ENCODE data around the gene TRPM3.

DNA sequence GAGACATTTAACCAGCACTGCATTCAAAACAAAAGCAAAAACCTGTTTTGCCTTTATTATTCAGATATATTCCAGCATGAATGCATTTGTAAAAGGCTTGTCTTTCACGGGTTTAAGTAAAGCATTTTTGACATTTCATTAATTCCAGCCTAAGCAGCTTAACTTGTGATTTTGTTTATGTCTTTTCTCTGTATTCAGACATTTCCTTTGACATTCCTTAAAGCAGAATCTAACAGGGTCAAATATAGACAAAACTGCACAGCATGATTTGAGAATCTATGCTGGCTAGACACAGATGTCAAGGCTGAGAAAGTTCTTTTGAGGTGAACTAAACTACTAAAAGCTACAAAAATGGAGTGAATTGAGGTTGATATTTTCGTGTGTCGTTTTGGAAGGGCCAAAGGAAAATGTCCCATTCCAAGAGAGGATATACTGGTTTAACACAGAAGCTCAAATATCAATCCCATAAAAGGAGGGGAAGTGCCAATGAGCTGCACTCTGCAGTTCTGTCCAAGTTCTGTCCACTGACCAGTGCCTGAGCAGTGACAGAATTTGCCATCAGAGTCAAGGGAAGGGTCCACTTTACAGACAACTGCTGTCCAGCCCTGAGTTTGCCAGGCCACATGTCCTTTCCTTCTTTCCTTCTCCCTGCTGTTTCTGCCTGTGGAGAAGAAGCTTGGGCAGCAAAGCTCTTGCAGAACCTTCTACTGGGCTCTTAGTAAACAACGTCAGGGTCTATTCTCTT lies 508.2 kb downstream of the TRPM3 start:
- TF ChIP-seq, protein P1, sequence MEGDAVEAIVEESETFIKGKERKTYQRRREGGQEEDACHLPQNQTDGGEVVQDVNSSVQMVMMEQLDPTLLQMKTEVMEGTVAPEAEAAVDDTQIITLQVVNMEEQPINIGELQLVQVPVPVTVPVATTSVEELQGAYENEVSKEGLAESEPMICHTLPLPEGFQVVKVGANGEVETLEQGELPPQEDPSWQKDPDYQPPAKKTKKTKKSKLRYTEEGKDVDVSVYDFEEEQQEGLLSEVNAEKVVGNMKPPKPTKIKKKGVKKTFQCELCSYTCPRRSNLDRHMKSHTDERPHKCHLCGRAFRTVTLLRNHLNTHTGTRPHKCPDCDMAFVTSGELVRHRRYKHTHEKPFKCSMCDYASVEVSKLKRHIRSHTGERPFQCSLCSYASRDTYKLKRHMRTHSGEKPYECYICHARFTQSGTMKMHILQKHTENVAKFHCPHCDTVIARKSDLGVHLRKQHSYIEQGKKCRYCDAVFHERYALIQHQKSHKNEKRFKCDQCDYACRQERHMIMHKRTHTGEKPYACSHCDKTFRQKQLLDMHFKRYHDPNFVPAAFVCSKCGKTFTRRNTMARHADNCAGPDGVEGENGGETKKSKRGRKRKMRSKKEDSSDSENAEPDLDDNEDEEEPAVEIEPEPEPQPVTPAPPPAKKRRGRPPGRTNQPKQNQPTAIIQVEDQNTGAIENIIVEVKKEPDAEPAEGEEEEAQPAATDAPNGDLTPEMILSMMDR (IDR thresholded peaks at IDR 0.05 in 8 of 11, conservative IDR thresholded peaks at IDR 0.05 in 3 of 11): no peak
- TF ChIP-seq POLR2A (IDR thresholded peaks at IDR 0.05): no peak

All from spleen (tissue), 7 donors.